CD4-positive, CD25-positive, alpha-beta regulatory T cell (primary cell): ENCODE data around the gene EPB41L3. TPM values are rescaled to one million over a fixed set of nuclear protein-coding genes. Genes with fewer than 3 reads are reported as not detected.
A peak's percentile ranks its signal among the peaks of the same experiment; 100 is the strongest.

Experiments used
- ATAC-seq, 2 donors: fragments of 150-1000 bp; cut with Tn5 transposase; one replicate each; pipeline ENCODE4 v1.10.0; 2021; ENCODE audit warnings: low read depth in 2 of 2, moderate number of reproducible peaks in 2 of 2, moderate library complexity in 1 of 2
- DNase-seq, 3 donors: peaks; one replicate each; pipeline versions ENCODE4 v3.0.0 to v3.0.0-alpha.2; 2012 to 2022; ENCODE audit warnings: mixed read lengths in 1 of 3
- H3K27ac ChIP-seq: one replicate; pipeline ENCODE4 v1.7.0; 2013; ENCODE audit warnings: mild to moderate bottlenecking, low read length; ENCODE audit not compliant: insufficient read depth, poor library complexity, severe bottlenecking
- H3K27me3 ChIP-seq: one replicate; pipeline ENCODE4 v1.7.0; 2013; ENCODE audit warnings: low read length; ENCODE audit not compliant: control insufficient read depth, insufficient read depth
- H3K36me3 ChIP-seq: one replicate; pipeline ENCODE4 v1.7.0; 2013; ENCODE audit warnings: mild to moderate bottlenecking, low read length, moderate library complexity; ENCODE audit not compliant: control insufficient read depth, insufficient read depth
- H3K4me1 ChIP-seq: 2 replicates; pipeline ENCODE4 v1.7.0; 2013; ENCODE audit warnings: mild to moderate bottlenecking, low read length; ENCODE audit not compliant: insufficient read depth, control insufficient read depth, poor library complexity, severe bottlenecking
- H3K4me3 ChIP-seq: one replicate; pipeline ENCODE4 v1.7.0; 2013; ENCODE audit warnings: low read depth, mild to moderate bottlenecking, low read length, moderate library complexity
- H3K9me3 ChIP-seq, 2 experiments: 1 replicate in 1 of 2; 2 replicates in 1 of 2; pipeline ENCODE4 v1.7.0; 2013; ENCODE audit warnings: low read length in 2 of 2, mild to moderate bottlenecking in 1 of 2, moderate library complexity in 1 of 2; ENCODE audit not compliant: control insufficient read depth in 2 of 2
- H3K27ac Mint-ChIP-seq, 3 donors: one replicate each; pipeline ENCODE4 v1.8.0; 2020 to 2022; ENCODE audit warnings: mild to moderate bottlenecking in 3 of 3, mixed read lengths in 3 of 3, moderate library complexity in 2 of 3
- H3K27me3 Mint-ChIP-seq: one replicate; pipeline ENCODE4 v1.8.0; 2022; ENCODE audit warnings: mild to moderate bottlenecking, mixed read lengths
- H3K36me3 Mint-ChIP-seq: one replicate; pipeline ENCODE4 v1.8.0; 2020; ENCODE audit warnings: mixed read lengths
- H3K4me1 Mint-ChIP-seq, 4 donors: one replicate each; pipeline ENCODE4 v1.8.0; 2020 to 2022; ENCODE audit warnings: mixed read lengths in 4 of 4, mild to moderate bottlenecking in 1 of 4
- H3K4me3 Mint-ChIP-seq, 4 donors: one replicate each; pipeline ENCODE4 v1.8.0; 2020 to 2022; ENCODE audit warnings: mild to moderate bottlenecking in 4 of 4, mixed read lengths in 4 of 4, moderate library complexity in 3 of 4
- H3K9me3 Mint-ChIP-seq, 7 donors: one replicate each; pipeline ENCODE4 v1.8.0; 2020 to 2022; ENCODE audit warnings: mixed read lengths in 7 of 7, mild to moderate bottlenecking in 3 of 7, moderate library complexity in 2 of 7
- polyA plus RNA-seq, 4 donors: library from polyadenylated mRNA; unstranded; fragments of 300-500 nt; fragmentation: Illumina TruSeq; gene quantifications; one replicate each; pipeline ENCODE4 v1.2.3, GENCODE V29; 2021
- total RNA-seq: library from RNA; stranded (reverse); gene quantifications from one replicate; pipeline ENCODE4 v1.2.3, GENCODE V29; 2022

EPB41L3 gene
- total and polyA plus RNA-seq, 5 donors from 2014 or later: 0.52 TPM; not detected in 4

GRCh38 chr18:5542515-5543035 lies 1.2 kb downstream of the EPB41L3 start:
- Histone ChIP-seq H3K27me3 (peaks cover 11% of the 10 kb centered on the region), H3K36me3 (no peaks in the 10 kb centered on the region), H3K27ac (no peak overlapping the region), H3K4me3 (no peak overlapping the region), H3K9me3 (no peaks in the 10 kb centered on the region), H3K4me1 (no peaks in the 10 kb centered on the region)
- Mint-ChIP-seq H3K27me3 (peaks cover 40% of the 10 kb centered on the region), H3K4me3 (peak overlapping the region in 3 of 4 donors; percentile 3 to 9 (median 5)), H3K9me3 (no peaks in the 10 kb centered on the region), H3K27ac (no peak overlapping the region), H3K36me3 (no peaks in the 10 kb centered on the region), H3K4me1 (peaks cover 0 to 11% (median 3%) of the 10 kb centered on the region in 4 donors)
- DNase-seq (no peak), ATAC-seq (no peak)

GRCh38 chr18:5541644-5542043 lies 2.2 kb downstream of the EPB41L3 start:
- Histone ChIP-seq H3K4me3 (no peak overlapping the region), H3K4me1 (no peaks in the 10 kb centered on the region), H3K27me3 (peaks cover 10% of the 10 kb centered on the region), H3K27ac (no peak overlapping the region), H3K9me3 (no peaks in the 10 kb centered on the region), H3K36me3 (no peaks in the 10 kb centered on the region)
- H3K27ac Mint-ChIP-seq: no peak overlapping the region
- DNase-seq: no peak
- H3K4me1 Mint-ChIP-seq: peaks cover 0 to 11% (median 3%) of the 10 kb centered on the region in 4 donors
- no peak overlapping the region for H3K4me3 Mint-ChIP-seq
- no peaks in the 10 kb centered on the region for H3K36me3 Mint-ChIP-seq
- H3K9me3 Mint-ChIP-seq: no peaks in the 10 kb centered on the region
- no peak for ATAC-seq
- peaks cover 41% of the 10 kb centered on the region for H3K27me3 Mint-ChIP-seq

- no peak overlapping the region for H3K27ac Mint-ChIP-seq
- ATAC-seq (no peak), DNase-seq (no peak)
- Histone ChIP-seq H3K36me3 (no peaks in the 10 kb centered on the region), H3K4me3 (no peak overlapping the region), H3K9me3 (no peaks in the 10 kb centered on the region), H3K27me3 (peaks cover 3% of the 10 kb centered on the region), H3K4me1 (no peaks in the 10 kb centered on the region), H3K27ac (no peak overlapping the region)
- H3K4me3 Mint-ChIP-seq: no peak overlapping the region
- H3K9me3 Mint-ChIP-seq: no peaks in the 10 kb centered on the region
- peaks cover 34% of the 10 kb centered on the region for H3K27me3 Mint-ChIP-seq
- no peaks in the 10 kb centered on the region for H3K36me3 Mint-ChIP-seq
- peaks cover 0 to 10% (median 3%) of the 10 kb centered on the region in 4 donors for H3K4me1 Mint-ChIP-seq
Measured at GRCh38 chr18:5539391-5539790, 4.4 kb downstream of the EPB41L3 start.

GRCh38 chr18:5538544-5538943 lies 5.3 kb downstream of the EPB41L3 start:
- no peak overlapping the region for H3K27ac Mint-ChIP-seq
- H3K27me3 ChIP-seq: peaks cover 3% of the 10 kb centered on the region
- H3K4me3 ChIP-seq: no peak overlapping the region
- no peaks in the 10 kb centered on the region for H3K9me3 Mint-ChIP-seq
- H3K4me1 Mint-ChIP-seq: peaks cover 0 to 6% (median 3%) of the 10 kb centered on the region in 4 donors
- no peaks in the 10 kb centered on the region for H3K36me3 ChIP-seq
- no peaks in the 10 kb centered on the region for H3K36me3 Mint-ChIP-seq
- H3K27ac ChIP-seq: no peak overlapping the region
- no peak for ATAC-seq
- H3K4me3 Mint-ChIP-seq: no peak overlapping the region
- no peaks in the 10 kb centered on the region for H3K9me3 ChIP-seq
- H3K27me3 Mint-ChIP-seq: peaks cover 30% of the 10 kb centered on the region
- H3K4me1 ChIP-seq: no peaks in the 10 kb centered on the region
- no peak for DNase-seq

- Mint-ChIP-seq H3K27ac (no peak overlapping the region), H3K4me3 (no peak overlapping the region), H3K9me3 (peaks cover 0 to 1% (median 0%) of the 10 kb centered on the region in 7 donors), H3K27me3 (peaks cover 30% of the 10 kb centered on the region), H3K4me1 (peaks cover 0 to 6% (median 3%) of the 10 kb centered on the region in 4 donors), H3K36me3 (no peaks in the 10 kb centered on the region)
- H3K36me3 ChIP-seq: no peaks in the 10 kb centered on the region
- ATAC-seq (no peak), DNase-seq (no peak)
- no peak overlapping the region for H3K4me3 ChIP-seq
- peaks cover 3% of the 10 kb centered on the region for H3K27me3 ChIP-seq
- H3K27ac ChIP-seq: no peak overlapping the region
- no peaks in the 10 kb centered on the region for H3K4me1 ChIP-seq
- no peaks in the 10 kb centered on the region for H3K9me3 ChIP-seq
Measured at GRCh38 chr18:5537860-5538259, 5.9 kb downstream of the EPB41L3 start.

GRCh38 chr18:5534845-5535244 lies 9.0 kb downstream of the EPB41L3 start:
- no peak overlapping the region for H3K27ac ChIP-seq
- no peaks in the 10 kb centered on the region for H3K36me3 ChIP-seq
- DNase-seq (no peak), ATAC-seq (no peak)
- Mint-ChIP-seq H3K27ac (no peak overlapping the region), H3K27me3 (peaks cover 10% of the 10 kb centered on the region), H3K36me3 (no peaks in the 10 kb centered on the region), H3K9me3 (peaks cover 0 to 2% (median 0%) of the 10 kb centered on the region in 7 donors), H3K4me1 (no peaks in the 10 kb centered on the region), H3K4me3 (no peak overlapping the region)
- H3K4me3 ChIP-seq: no peak overlapping the region
- H3K4me1 ChIP-seq: no peaks in the 10 kb centered on the region
- no peaks in the 10 kb centered on the region for H3K9me3 ChIP-seq
- H3K27me3 ChIP-seq: no peaks in the 10 kb centered on the region

- peaks cover 0 to 2% (median 0%) of the 10 kb centered on the region in 7 donors for H3K9me3 Mint-ChIP-seq
- no peak overlapping the region for H3K27ac Mint-ChIP-seq
- Histone ChIP-seq H3K4me1 (no peaks in the 10 kb centered on the region), H3K4me3 (no peak overlapping the region), H3K27ac (no peak overlapping the region), H3K9me3 (no peaks in the 10 kb centered on the region), H3K36me3 (no peaks in the 10 kb centered on the region), H3K27me3 (no peaks in the 10 kb centered on the region)
- H3K4me1 Mint-ChIP-seq: no peaks in the 10 kb centered on the region
- no peak overlapping the region for H3K4me3 Mint-ChIP-seq
- DNase-seq (no peak), ATAC-seq (no peak)
- no peaks in the 10 kb centered on the region for H3K36me3 Mint-ChIP-seq
- H3K27me3 Mint-ChIP-seq: peaks cover 4% of the 10 kb centered on the region
Measured at GRCh38 chr18:5532066-5532465, 11.7 kb downstream of the EPB41L3 start.

- no peak for ATAC-seq
- DNase-seq: no peak
- Mint-ChIP-seq H3K27ac (no peak overlapping the region), H3K4me1 (no peaks in the 10 kb centered on the region), H3K4me3 (no peak overlapping the region), H3K27me3 (peaks cover 4% of the 10 kb centered on the region), H3K36me3 (no peaks in the 10 kb centered on the region), H3K9me3 (peaks cover 0 to 2% (median 0%) of the 10 kb centered on the region in 7 donors)
- no peaks in the 10 kb centered on the region for H3K4me1 ChIP-seq
- H3K27ac ChIP-seq: no peak overlapping the region
- H3K27me3 ChIP-seq: no peaks in the 10 kb centered on the region
- no peak overlapping the region for H3K4me3 ChIP-seq
- no peaks in the 10 kb centered on the region for H3K9me3 ChIP-seq
- H3K36me3 ChIP-seq: no peaks in the 10 kb centered on the region
Measured at GRCh38 chr18:5530629-5531178, 13.1 kb downstream of the EPB41L3 start.
